Measurements from ENCODE around the gene GPR39.

Gene GPR39

GRCh38 chr2:132559921-132560320 lies 143.3 kb downstream of the GPR39 start:
- H3K4me3 ChIP-seq (ENCODE audit: low read depth, low read length) = no peak overlapping the region

- H3K4me3 ChIP-seq (ENCODE audit: low read depth, low read length) = no peak overlapping the region
Measured at GRCh38 chr2:132560562-132560961, 144.0 kb downstream of the GPR39 start.

- no peak overlapping the region for H3K4me3 ChIP-seq (ENCODE audit: low read depth, low read length)
Measured at GRCh38 chr2:132562245-132562644, 145.6 kb downstream of the GPR39 start.

GRCh38 chr2:132564065-132564464 lies 147.5 kb downstream of the GPR39 start:
- H3K4me3 ChIP-seq (ENCODE audit: low read depth, low read length) = no peak overlapping the region

GRCh38 chr2:132566379-132566778 lies 149.8 kb downstream of the GPR39 start:
- no peak overlapping the region for H3K4me3 ChIP-seq (ENCODE audit: low read depth, low read length)

- H3K4me3 ChIP-seq (ENCODE audit: low read depth, low read length) = no peak overlapping the region
Measured at GRCh38 chr2:132567682-132568081, 151.1 kb downstream of the GPR39 start.

GRCh38 chr2:132568656-132569055 lies 152.1 kb downstream of the GPR39 start:
- H3K4me3 ChIP-seq (ENCODE audit: low read depth, low read length) = no peak overlapping the region

GRCh38 chr2:132573444-132574007 lies 156.9 kb downstream of the GPR39 start:
- no peak overlapping the region for H3K4me3 ChIP-seq (ENCODE audit: low read depth, low read length)

GRCh38 chr2:132577686-132578085 lies 161.1 kb downstream of the GPR39 start:
- H3K4me3 ChIP-seq (ENCODE audit: low read depth, low read length) = no peak overlapping the region

GRCh38 chr2:132581591-132581990 lies 165.0 kb downstream of the GPR39 start:
- H3K4me3 ChIP-seq (ENCODE audit: low read depth, low read length) = no peak overlapping the region

GRCh38 chr2:132581991-132582738 lies 165.6 kb downstream of the GPR39 start:
- H3K4me3 ChIP-seq (ENCODE audit: low read depth, low read length) = no peak overlapping the region

- no peak overlapping the region for H3K4me3 ChIP-seq (ENCODE audit: low read depth, low read length)
Measured at GRCh38 chr2:132583666-132584360, 167.2 kb downstream of the GPR39 start.

GRCh38 chr2:132584976-132585817 lies 168.6 kb downstream of the GPR39 start:
- H3K4me3 ChIP-seq (ENCODE audit: low read depth, low read length) = no peak overlapping the region

GRCh38 chr2:132586101-132586511 lies 169.5 kb downstream of the GPR39 start:
- no peak overlapping the region for H3K4me3 ChIP-seq (ENCODE audit: low read depth, low read length)

- no peak overlapping the region for H3K4me3 ChIP-seq (ENCODE audit: low read depth, low read length)
Measured at GRCh38 chr2:132586835-132587234, 170.2 kb downstream of the GPR39 start.

GRCh38 chr2:132588576-132588975 lies 172.0 kb downstream of the GPR39 start:
- no peak overlapping the region for H3K4me3 ChIP-seq (ENCODE audit: low read depth, low read length)

GRCh38 chr2:132589111-132589830 lies 172.7 kb downstream of the GPR39 start:
- H3K4me3 ChIP-seq (ENCODE audit: low read depth, low read length) = no peak overlapping the region

- H3K4me3 ChIP-seq (ENCODE audit: low read depth, low read length) = no peak overlapping the region
Measured at GRCh38 chr2:132589966-132590365, 173.4 kb downstream of the GPR39 start.

GRCh38 chr2:132593171-132593570 lies 176.6 kb downstream of the GPR39 start:
- no peak overlapping the region for H3K4me3 ChIP-seq (ENCODE audit: low read depth, low read length)

GRCh38 chr2:132595186-132595585 lies 178.6 kb downstream of the GPR39 start:
- no peak overlapping the region for H3K4me3 ChIP-seq (ENCODE audit: low read depth, low read length)

GRCh38 chr2:132595693-132596092 lies 179.1 kb downstream of the GPR39 start:
- no peak overlapping the region for H3K4me3 ChIP-seq (ENCODE audit: low read depth, low read length)
